Fibroblast of peridontal ligament (primary cell): ENCODE results near the gene PRDM4.
A peak's percentile ranks its signal among the peaks of the same experiment; 100 is the strongest.

ENCODE experiments used
- DNase-seq: peaks from one replicate; pipeline ENCODE4 v3.0.0-alpha.2; 2010; ENCODE audit errors: extremely low read depth

The PRDM4 gene

GRCh38 chr12:107685360-107686248 lies 75.3 kb downstream of the PRDM4 start, which contains the start of gene PWP1:
TSS of gene PWP1 (plus strand) at chr12:107685799. CDS start at chr12:107685900, 101 bp downstream.
- DNase-seq, result peak; percentile 95

GRCh38 chr12:107684990-107685359 lies 76.0 kb downstream of the PRDM4 start:
- DNase-seq, result no peak

- DNase-seq, result peak; percentile 42
Measured at GRCh38 chr12:107684029-107684795, 76.7 kb downstream of the PRDM4 start.
